A549 (cell line): ENCODE measurements around the gene CAMKK2. TPM values are rescaled to one million over a fixed set of nuclear protein-coding genes. Genes with fewer than 3 reads are reported as not detected.

Experiments
- ATAC-seq, 2 experiments: fragments of 200-7000 bp in 1 of 2; fragments of >200 bp in 1 of 2; cut with Nextera tagmentation in 1 of 2; cut with Tn5 transposase in 1 of 2; 3 replicates each; pipeline versions ENCODE4 v1.8.0 to v1.9.1; 2018 to 2020; ENCODE audit warnings: mild to moderate bottlenecking in 1 of 2, moderate library complexity in 1 of 2
- CTCF ChIA-PET: fragments of 300-600 bp; sonication (Branson Sonifier 250); formaldehyde crosslinking; extraction: SDS; loops from one replicate; lab custom pipeline; 2021; ENCODE audit warnings: antibody characterized with exemption, inconsistent platforms; lab: Yijun Ruan, JAX
- POLR2A ChIA-PET: fragments of 350-600 bp; formaldehyde crosslinking; extraction: SDS; loops from one replicate; lab custom pipeline; 2021; ENCODE audit warnings: antibody characterized with exemption, inconsistent platforms; lab: Yijun Ruan, JAX
- DNase-seq, 2 experiments: peaks; one replicate each; pipeline versions ENCODE4 v3.0.0 to v3.0.0-alpha.2; 2011 to 2016; ENCODE audit warnings: low read depth in 1 of 2, low spot score in 1 of 2
- FAIRE-seq: peaks from 2 replicates; lab custom pipeline; 2011; peaks lifted over from hg19 to GRCh38; lab: Jason Lieb, UNC
- H3K27ac ChIP-seq, 2 experiments: fragments of >200 bp; sonication (Bioruptor Twin); formaldehyde crosslinking; 3 replicates each; pipeline ENCODE4 v1.5.1; 2016 to 2017
- H3K4me1 ChIP-seq: fragments of >200 bp; sonication (Bioruptor Twin); formaldehyde crosslinking; 3 replicates; pipeline ENCODE4 v1.6.1; 2016
- H3K4me2 ChIP-seq: fragments of >200 bp; sonication (Bioruptor Twin); formaldehyde crosslinking; 3 replicates; pipeline ENCODE4 v1.6.1; 2016
- H3K4me3 ChIP-seq: fragments of >200 bp; sonication (Bioruptor Twin); formaldehyde crosslinking; 3 replicates; pipeline ENCODE4 v1.5.1; 2016
- H3K9me3 ChIP-seq: fragments of >200 bp; sonication (Bioruptor Twin); formaldehyde crosslinking; 3 replicates; pipeline ENCODE4 v1.6.1; 2016
- BHLHE40 ChIP-seq: IDR thresholded peaks from 2 replicates; pipeline ENCODE4 v1.6.1; 2012; ENCODE audit warnings: low read depth, low read length, inconsistent platforms
- CBX8 ChIP-seq: fragments of 200-600 bp; sonication (generic); IDR thresholded peaks from 2 replicates; pipeline ENCODE4 v1.6.1; 2016
- EHF ChIP-seq: fragments of 250-450 bp; sonication (Bioruptor Pico); IDR thresholded peaks from 2 replicates; pipeline ENCODE4 v1.5.0; 2020; ENCODE audit warnings: mild to moderate bottlenecking
- EP300 ChIP-seq, 2 experiments: fragments of >200 bp; sonication (Bioruptor Twin); formaldehyde crosslinking; IDR thresholded peaks; 2 replicates in 1 of 2; 3 replicates in 1 of 2; pipeline ENCODE4 v1.6.1; 2016 to 2017
- FOSB ChIP-seq: fragments of 250-450 bp; sonication (Bioruptor Pico); IDR thresholded peaks from 2 replicates; pipeline ENCODE4 v1.5.0; 2020; ENCODE audit warnings: mild to moderate bottlenecking, moderate library complexity
- FOXS1 ChIP-seq: fragments of 250-450 bp; sonication (Bioruptor Pico); IDR thresholded peaks from 2 replicates; pipeline ENCODE4 v1.5.0; 2020; ENCODE audit warnings: mild to moderate bottlenecking, moderate library complexity
- KDM5A ChIP-seq: fragments of 200-600 bp; sonication (generic); IDR thresholded peaks from 2 replicates; pipeline ENCODE4 v1.6.1; 2016; ENCODE audit warnings: antibody characterized with exemption, mild to moderate bottlenecking
- MAZ ChIP-seq: fragments of 150-350 bp; IDR thresholded peaks from 2 replicates; pipeline ENCODE4 v1.6.1; 2014; ENCODE audit warnings: antibody characterized with exemption, low read depth, low read length, borderline replicate concordance
- PHF8 ChIP-seq: fragments of 200-600 bp; sonication (generic); IDR thresholded peaks from 2 replicates; pipeline ENCODE4 v1.6.1; 2016; ENCODE audit warnings: low read depth, mild to moderate bottlenecking, antibody characterized with exemption, moderate library complexity, borderline replicate concordance
- RARB ChIP-seq: fragments of 250-450 bp; sonication (Bioruptor Pico); IDR thresholded peaks from 2 replicates; pipeline ENCODE4 v1.8.0; 2021; ENCODE audit warnings: mild to moderate bottlenecking, moderate library complexity
- SREBF2 ChIP-seq: fragments of 450-650 bp; IDR thresholded peaks from 2 replicates; pipeline ENCODE4 v1.6.1; 2014; ENCODE audit warnings: mild to moderate bottlenecking, moderate library complexity
- TP53 ChIP-seq: fragments of 250-450 bp; sonication (Bioruptor Pico); IDR thresholded peaks from 2 replicates; pipeline ENCODE4 v1.5.0; 2021; ENCODE audit warnings: mild to moderate bottlenecking, moderate library complexity
- ZC3H11A ChIP-seq: fragments of 450-650 bp; IDR thresholded peaks from 2 replicates; pipeline ENCODE4 v1.6.1; 2014; ENCODE audit warnings: antibody characterized with exemption, mild to moderate bottlenecking
- ZNF302 ChIP-seq: fragments of 250-450 bp; sonication (Bioruptor Pico); IDR thresholded peaks from 2 replicates; pipeline ENCODE4 v1.9.0; 2021; ENCODE audit warnings: inconsistent platforms, mild to moderate bottlenecking, moderate library complexity
- WGBS: methylation state at CpG from one replicate; pipeline ENCODE4 v1.1.6; 2017; ENCODE audit errors: missing lambda C conversion rate; 5-methylcytosine and 5-hydroxymethylcytosine counted together
- polyA plus RNA-seq, 4 experiments: library from polyadenylated mRNA; depleted of rRNA in 3 of 4; stranded (reverse); fragments of >200 nt; fragmentation: RNase III in 1 of 4; extraction: RNeasy Plus Mini Kit Qiagen cat#74134 plus additional on column Dnase treatment in 1 of 4; gene quantifications; 2 replicates in 3 of 4; 3 replicates in 1 of 4; pipeline ENCODE4 v1.2.3, GENCODE V29; 2011 to 2017
- TF ChIP-seq, protein P1 (sequence below): fragments of 150-350 bp; IDR thresholded peaks from 2 replicates; pipeline ENCODE4 v1.6.1; 2014; ENCODE audit warnings: low read depth, mild to moderate bottlenecking, low read length
- TF ChIP-seq, protein P2 (sequence below): fragments of 250-450 bp; sonication (Bioruptor Pico); IDR thresholded peaks from 2 replicates; pipeline ENCODE4 v1.5.0; 2021; ENCODE audit warnings: mild to moderate bottlenecking, moderate library complexity, borderline replicate concordance
- TF ChIP-seq, protein P3 (sequence below): fragments of 250-450 bp; sonication (Bioruptor Pico); IDR thresholded peaks from 2 replicates; pipeline ENCODE4 v1.5.0; 2020; ENCODE audit warnings: low read depth, mild to moderate bottlenecking, moderate library complexity
- TF ChIP-seq, protein P4 (sequence below): IDR thresholded peaks from 2 replicates; pipeline ENCODE4 v1.6.1; 2012; ENCODE audit warnings: low read depth, borderline replicate concordance

CAMKK2 gene
- polyA plus RNA-seq, 2 of the 4 experiments (the other 2 are of a cell fraction): 15.3 to 24.8 TPM

DNA sequence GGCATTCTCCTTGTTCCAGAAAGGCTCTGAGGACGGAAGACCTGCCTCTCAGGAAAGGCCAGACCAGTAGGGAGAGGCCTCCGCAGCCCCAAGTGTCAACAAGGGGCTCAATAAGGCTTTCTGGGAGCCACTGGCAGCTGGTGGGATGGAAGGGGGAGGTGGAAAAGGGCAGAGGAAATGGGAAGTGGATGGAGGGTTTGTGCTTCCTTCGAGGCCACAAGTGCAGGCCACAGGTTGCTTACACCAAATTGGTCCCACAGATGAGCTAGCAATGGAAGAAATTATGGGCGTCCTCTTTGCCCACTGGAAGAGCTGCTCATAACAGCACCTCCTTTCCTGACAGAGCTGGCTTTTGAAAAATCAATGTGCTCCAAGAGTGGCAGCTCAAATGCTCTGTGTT is 58.4 kb downstream of the CAMKK2 start (continued):
- TF ChIP-seq, protein P1, sequence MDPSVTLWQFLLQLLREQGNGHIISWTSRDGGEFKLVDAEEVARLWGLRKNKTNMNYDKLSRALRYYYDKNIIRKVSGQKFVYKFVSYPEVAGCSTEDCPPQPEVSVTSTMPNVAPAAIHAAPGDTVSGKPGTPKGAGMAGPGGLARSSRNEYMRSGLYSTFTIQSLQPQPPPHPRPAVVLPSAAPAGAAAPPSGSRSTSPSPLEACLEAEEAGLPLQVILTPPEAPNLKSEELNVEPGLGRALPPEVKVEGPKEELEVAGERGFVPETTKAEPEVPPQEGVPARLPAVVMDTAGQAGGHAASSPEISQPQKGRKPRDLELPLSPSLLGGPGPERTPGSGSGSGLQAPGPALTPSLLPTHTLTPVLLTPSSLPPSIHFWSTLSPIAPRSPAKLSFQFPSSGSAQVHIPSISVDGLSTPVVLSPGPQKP: no peak
- TF ChIP-seq PHF8: no peak
- TF ChIP-seq BHLHE40: no peak
- no peak for TF ChIP-seq TP53 (CRISPR knock-in tag)
- no peak for TF ChIP-seq EP300 (IDR thresholded peaks at IDR 0.05)

DNA sequence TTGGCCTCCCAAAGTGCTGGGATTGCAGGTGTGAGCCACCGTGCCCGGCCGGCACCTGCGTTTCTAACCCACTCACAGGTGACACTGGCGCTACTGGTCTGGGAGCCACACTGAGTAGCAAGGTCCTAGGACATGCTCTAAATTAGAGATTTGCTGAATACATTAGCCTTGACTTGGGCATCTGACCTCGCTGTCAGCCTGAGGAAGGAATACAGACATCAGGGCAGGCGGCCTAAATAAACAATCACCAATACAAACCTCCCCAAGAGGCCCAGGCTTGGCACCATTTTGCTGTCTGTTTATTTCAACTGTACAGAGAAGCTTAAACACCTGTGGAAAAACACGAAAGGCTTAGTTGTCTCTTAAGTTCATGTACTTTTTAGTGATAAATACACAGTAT is 59.1 kb downstream of the CAMKK2 start:
- CTCF ChIA-PET: interaction anchor here (1.0 kb wide), 2 partner anchors 21 to 29 kb away, joined by 3 read pairs; no protein-coding TSS in a partner anchor
- TF ChIP-seq KDM5A: no peak
- H3K4me3 ChIP-seq: no peak overlapping the region
- POLR2A ChIA-PET: no interaction called here
- WGBS: 82% methylated on average over 8 of the region's 8 CpGs
- H3K27ac ChIP-seq: no peak overlapping the region
- H3K4me1 ChIP-seq: no peaks in the 10 kb centered on the region
- FAIRE-seq (no peak), ATAC-seq (no peak), DNase-seq (no peak)
- no peak overlapping the region for H3K4me2 ChIP-seq
- no peaks in the 10 kb centered on the region for H3K9me3 ChIP-seq

DNA sequence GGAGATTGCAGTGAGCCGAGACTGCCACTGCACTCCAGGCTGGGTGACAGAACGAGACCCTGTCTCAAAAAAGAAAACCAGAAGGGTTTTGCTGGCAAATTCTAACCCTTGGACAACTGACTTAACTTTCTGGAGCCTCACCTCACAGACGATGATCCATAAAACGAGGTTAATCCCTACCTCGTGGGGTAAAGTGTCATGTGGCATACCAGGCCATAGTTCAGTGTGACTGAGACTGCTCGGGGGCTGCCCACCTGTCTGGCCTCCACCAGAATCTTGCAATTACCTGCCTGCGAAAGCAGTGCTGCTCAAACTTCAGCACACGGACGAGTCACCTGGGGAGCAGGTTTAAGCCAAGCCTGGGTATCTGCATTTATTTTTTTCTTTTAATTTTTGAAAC is 59.7 kb downstream of the CAMKK2 start:
- H3K4me3 ChIP-seq: no peak overlapping the region
- POLR2A ChIA-PET: no interaction called here
- CTCF ChIA-PET: no interaction called here
- FAIRE-seq: no peak
- no peak for TF ChIP-seq CBX8
- TF ChIP-seq, protein P2, sequence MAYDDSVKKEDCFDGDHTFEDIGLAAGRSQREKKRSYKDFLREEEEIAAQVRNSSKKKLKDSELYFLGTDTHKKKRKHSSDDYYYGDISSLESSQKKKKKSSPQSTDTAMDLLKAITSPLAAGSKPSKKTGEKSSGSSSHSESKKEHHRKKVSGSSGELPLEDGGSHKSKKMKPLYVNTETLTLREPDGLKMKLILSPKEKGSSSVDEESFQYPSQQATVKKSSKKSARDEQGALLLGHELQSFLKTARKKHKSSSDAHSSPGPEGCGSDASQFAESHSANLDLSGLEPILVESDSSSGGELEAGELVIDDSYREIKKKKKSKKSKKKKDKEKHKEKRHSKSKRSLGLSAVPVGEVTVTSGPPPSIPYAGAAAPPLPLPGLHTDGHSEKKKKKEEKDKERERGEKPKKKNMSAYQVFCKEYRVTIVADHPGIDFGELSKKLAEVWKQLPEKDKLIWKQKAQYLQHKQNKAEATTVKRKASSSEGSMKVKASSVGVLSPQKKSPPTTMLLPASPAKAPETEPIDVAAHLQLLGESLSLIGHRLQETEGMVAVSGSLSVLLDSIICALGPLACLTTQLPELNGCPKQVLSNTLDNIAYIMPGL (CRISPR knock-in tag): no peak
- TF ChIP-seq EP300 (IDR thresholded peaks at IDR 0.05): no peak
- TF ChIP-seq FOXS1 (CRISPR knock-in tag): no peak
- no peak for TF ChIP-seq ZNF302 (CRISPR knock-in tag)
- no peak for TF ChIP-seq SREBF2
- TF ChIP-seq, protein P3, sequence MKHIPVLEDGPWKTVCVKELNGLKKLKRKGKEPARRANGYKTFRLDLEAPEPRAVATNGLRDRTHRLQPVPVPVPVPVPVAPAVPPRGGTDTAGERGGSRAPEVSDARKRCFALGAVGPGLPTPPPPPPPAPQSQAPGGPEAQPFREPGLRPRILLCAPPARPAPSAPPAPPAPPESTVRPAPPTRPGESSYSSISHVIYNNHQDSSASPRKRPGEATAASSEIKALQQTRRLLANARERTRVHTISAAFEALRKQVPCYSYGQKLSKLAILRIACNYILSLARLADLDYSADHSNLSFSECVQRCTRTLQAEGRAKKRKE (CRISPR knock-in tag): no peak
- ATAC-seq: no peak
- no peaks in the 10 kb centered on the region for H3K9me3 ChIP-seq
- H3K27ac ChIP-seq: no peak overlapping the region
- H3K4me1 ChIP-seq: no peaks in the 10 kb centered on the region
- DNase-seq: no peak
- H3K4me2 ChIP-seq: no peak overlapping the region
- 89% methylated on average over 9 of the region's 9 CpGs for WGBS

DNA sequence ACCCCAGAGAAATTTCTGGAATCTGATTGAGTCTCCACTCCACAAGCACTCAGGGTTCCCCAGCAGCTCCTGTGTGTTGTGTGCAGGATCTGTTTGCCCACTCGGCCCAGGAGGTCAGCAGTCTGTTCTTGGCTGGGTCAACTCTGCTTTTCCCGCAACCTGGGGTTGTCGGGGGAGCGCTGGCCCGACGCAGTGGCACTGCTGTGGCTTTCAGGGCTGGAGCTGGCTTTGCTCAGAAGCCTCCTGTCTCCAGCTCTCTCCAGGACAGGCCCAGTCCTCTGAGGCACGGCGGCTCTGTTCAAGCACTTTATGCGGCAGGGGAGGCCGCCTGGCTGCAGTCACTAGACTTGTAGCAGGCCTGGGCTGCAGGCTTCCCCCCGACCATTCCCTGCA is 62.9 kb downstream of the CAMKK2 start:
- CTCF ChIA-PET: interaction anchor here (0.6 to 1.4 kb wide), 2 partner anchors 16 to 172 kb away, joined by 4 read pairs; no protein-coding TSS in a partner anchor
- 91% methylated on average over 10 of the region's 11 CpGs for WGBS
- Histone ChIP-seq H3K9me3 (no peaks in the 10 kb centered on the region), H3K4me3 (no peak overlapping the region), H3K27ac (no peak overlapping the region), H3K4me1 (0 out of 3 replicates have a peak, but pooled peaks cover 3% of the 10 kb centered on the region), H3K4me2 (no peak overlapping the region)
- POLR2A ChIA-PET: no interaction called here
- DNase-seq (no peak), FAIRE-seq (no peak), ATAC-seq (no peak)
- TF ChIP-seq ZC3H11A: no peak
- TF ChIP-seq ZNF302 (CRISPR knock-in tag): no peak
- no peak for TF ChIP-seq EP300 (IDR thresholded peaks at IDR 0.05)
- TF ChIP-seq, protein P2 (CRISPR knock-in tag): no peak
- no peak for TF ChIP-seq FOSB (CRISPR knock-in tag)
- TF ChIP-seq, protein P4, sequence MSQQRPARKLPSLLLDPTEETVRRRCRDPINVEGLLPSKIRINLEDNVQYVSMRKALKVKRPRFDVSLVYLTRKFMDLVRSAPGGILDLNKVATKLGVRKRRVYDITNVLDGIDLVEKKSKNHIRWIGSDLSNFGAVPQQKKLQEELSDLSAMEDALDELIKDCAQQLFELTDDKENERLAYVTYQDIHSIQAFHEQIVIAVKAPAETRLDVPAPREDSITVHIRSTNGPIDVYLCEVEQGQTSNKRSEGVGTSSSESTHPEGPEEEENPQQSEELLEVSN: no peak
- TF ChIP-seq EHF: no peak
- TF ChIP-seq MAZ: no peak
- TF ChIP-seq RARB: no peak
